ENCODE measurements around the gene KCNQ1OT1. TPM values are rescaled to one million over a fixed set of nuclear protein-coding genes. Genes with fewer than 3 reads are reported as not detected.
A peak's percentile ranks its signal among the peaks of the same experiment; 100 is the strongest.

Gene KCNQ1OT1
- total RNA-seq, 1 donor from 2014 or later: 10.3 TPM

DNA sequence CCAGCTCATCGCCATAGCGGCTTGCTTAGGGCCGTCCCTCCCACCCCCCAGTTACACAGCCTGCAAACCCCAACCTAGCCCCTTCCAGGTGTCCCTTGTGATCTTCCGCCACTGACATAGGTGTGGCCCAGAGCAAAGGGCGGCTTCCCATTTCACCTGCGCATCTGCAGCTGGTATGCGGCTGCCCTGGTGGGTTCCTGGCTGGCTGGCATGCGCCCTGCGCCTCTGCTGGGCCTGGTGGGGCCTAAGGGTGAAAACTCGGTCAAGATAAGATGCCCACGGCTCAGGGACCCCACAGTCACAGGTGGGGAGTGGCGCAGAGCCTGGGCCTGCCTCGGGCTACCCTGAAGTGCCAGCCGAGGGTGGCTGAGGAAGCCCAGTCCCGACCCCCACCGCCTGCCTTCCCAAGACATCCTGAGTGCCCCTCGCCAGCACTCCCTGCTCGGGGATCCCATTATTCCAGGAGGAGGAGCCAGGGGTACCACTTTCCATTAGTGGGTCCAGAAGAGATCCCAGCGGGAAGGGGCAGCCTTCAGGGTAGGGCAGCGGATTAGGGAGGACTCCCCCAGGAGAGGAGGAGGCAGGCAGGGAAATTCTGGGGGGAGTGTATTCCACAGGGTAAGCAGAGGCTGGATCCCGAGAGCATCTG, 36.9 kb upstream of the KCNQ1OT1 start:
- DNase-seq: no peak

DNA sequence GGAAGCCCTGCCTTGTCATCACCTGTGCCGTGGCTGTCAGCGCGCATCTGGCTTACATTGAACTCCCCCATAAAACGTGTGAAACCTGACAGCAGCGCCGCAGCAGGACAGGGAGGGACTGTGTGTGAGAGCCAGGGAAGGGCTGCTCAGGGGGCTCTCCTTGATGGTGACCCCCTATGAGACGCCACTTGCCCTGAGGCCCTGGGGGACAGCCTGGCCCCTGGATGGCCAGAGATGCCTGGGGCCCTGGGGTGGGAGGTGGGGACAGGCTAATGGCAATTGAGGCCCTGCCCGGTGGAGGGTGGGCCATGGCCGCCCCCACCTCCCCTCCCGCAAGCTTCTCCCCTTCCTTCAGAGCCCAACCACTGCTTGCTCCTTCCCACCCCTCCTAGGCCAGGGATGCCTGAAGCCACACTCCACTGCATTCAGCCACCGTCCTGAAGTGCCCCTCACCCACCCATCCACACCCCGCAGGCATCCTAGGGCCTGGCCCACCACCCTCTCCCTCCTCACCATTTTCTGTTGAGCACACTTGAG, 35.3 kb upstream of the KCNQ1OT1 start:
- no peak for DNase-seq

DNA sequence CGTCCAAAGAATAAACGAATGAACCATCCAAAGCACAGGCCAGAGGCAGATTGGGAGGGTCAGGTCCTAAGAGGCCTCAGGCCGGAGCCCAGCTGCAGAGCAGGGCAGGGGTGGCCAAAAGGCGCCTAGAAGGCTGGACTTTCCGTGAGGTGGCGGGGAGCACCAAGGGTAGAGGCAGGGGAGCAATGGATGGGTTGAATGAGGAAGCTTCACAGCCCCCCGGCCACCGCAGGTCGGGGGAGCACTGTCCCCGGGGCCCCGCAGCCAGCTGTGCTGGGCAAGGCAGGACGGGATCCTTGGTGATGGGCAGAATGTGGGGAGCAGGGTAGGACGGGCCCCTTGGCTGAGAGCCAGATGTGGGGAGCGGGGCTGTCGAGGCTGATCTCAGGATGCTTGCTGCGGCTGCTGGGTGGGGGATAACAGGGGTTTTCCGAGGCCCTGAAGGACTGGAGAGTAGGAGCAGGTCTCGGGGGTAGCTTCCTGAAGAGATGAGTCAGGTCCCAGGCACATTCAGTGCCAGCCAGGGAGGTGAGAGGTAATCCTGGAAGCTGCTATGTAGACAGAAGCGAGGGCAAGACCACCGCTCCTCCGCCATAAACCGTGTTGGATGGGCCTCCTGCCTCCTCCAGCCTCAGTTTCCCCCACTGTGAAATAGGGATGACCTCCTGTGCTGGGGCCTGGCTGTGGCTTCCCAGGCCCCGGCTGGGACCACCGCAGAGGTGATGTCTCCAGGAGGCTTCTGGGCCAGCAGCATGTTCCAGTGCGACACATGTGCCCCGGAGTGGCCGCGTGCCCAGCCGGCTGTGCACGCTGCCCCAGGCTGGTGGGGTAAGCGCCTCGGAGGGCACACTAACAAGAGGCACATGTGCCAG, 34.6 kb upstream of the KCNQ1OT1 start:
- DNase-seq: no peak

DNA sequence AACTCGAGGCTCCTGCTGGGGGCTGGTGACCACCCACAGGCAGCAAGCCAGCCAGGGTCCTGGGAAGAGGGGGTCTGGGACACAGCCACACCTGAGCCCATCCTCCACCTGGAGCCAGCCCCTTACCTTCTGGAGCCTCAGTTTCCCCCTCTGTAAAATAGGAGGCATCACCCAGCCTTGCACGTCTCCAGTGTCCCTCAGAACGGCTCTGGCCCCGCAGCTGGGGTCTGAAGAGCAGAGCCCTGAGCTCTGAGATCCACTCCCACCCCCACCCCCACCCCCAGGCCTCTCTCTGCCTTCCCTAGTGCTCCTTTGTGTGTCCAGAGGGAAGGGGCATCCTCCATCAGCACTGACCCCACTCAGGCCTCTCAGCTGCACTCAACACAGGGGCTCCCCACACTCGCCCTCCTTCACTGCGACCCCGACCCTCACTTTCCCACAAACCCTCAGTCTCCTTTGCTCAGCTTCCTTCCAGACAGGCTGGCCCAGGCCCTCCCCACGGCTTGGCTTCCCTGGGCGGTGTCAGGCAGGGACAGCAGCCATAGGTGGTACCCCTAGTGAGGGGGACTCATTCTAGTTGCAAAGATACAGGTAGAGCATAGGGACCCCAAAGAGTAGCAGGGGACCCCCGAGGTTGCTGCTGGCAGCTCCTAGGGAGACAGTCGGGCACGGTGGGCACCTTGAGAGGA, 33.3 kb upstream of the KCNQ1OT1 start:
- no peak for DNase-seq

DNA sequence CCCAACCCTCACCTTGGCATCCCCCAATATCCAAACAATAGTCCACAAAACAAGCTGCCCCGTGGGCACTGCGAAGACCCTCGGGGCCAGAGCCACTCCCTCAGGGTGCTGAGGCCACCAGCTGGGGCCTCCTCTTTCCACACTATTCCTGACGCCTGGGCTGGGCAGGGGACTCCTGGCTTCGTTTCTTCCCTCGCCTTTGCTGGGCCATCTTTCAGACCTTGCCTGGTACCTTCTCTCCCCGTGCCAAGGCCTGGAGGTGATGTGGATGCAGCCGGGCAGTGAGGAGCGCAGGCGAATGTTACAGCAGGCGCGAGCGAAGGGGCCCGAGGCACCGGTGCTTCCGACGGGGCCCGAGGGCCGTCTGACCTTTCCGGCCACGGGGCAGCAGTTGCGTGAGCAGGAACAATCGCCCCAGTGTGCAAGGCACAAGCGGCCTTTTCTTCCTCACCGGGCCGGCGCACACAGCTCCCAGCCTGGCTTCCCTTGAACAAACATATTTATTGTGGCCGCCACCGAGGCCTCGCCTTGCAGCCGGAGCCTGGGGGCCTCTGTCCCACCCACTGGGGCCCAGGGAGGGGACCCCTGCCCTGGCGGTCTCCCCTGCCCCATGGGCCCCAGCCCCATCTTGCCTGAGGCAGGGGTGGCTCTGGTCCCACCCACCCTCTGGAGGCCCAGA, 32.6 kb upstream of the KCNQ1OT1 start:
- DNase-seq: no peak

DNA sequence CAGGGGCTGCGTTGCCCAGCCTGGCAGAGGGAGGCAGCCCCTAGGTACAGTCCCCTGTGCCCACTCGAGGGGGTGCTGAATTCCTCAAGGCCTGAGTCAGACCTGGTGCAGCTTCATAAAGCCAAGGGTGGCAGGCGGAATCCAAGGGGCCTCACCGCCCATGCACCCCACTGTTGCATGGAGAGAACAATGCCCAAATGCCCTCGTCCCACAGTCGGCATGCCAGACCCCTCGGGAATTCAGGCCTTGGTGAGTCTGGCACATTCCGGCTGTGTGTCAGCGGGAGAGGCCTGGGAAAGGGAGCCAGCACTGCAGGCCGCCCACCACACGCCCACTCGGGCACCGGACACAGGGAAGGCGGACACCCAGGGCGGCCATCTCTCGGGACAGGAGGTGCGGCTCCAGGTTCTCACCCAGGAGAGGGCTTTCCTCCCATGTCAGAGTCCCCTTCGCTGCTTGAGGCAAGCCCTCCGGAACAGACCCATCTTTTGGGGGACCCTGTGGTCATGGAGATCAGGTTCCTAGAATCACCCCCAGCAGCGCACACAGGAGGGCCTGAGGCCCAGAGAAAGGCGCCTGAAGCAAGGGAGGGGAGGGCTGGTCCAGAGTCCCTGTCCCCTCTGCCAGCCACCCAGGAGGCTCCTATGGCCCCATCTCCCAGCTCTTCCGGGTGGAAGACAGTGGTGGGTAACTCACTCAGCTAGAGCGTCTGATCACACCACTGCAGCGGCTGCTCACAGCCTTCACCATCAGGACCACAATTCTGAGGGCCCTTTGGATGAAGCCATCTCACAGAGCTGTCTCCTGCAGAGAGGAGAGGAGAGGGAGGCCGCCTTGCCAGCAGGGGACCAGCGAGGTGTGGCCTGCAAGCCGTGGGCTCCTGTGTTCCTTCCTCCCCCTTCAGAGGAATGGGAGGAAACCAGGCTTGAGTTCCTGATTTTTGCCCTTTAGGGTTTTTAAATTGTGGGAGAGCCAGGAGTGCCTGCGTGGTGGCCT, 31.6 kb upstream of the KCNQ1OT1 start:
- no peak for DNase-seq

DNA sequence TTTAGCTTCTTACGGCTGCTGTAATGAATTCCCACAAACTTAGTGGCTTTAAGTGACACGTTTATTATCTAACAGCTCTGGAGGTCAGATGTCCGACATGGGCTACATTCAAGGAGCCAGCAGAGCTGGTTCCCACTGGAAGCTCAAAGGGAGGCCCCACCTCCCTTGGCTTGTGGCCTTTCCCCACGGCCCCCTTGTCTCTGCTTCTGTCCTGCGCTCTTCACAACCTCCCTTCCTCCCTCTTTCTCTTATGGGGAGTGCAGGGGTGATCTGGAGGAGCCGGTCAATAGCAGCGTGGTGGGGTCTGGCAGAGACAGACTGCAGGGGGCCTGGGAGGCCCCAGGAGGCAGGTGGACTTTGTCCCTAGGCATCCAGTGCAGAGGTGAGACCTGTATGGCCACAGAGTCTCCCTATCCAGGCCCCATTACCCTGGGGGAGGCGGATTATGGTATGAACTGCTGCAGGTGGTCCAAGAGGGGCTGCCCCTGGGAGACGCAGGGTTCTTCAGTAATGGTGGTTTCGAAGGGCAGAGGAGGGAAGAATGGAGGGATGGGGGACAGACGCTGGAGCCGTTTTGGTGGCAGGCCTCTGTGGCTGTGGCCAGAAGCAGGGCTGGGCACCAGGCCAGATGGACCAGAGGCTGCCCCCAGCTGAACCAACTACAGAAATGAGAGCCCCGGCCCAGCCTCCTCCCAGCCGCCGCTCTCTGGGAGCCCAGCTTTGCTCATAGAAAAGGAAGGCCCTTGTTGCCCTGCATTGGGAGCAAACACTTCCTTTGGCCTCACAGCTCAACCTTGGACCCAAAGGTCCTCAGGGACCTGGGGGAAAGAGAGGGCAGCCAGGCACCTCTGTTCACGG, 30.7 kb upstream of the KCNQ1OT1 start:
- no peak for DNase-seq

DNA sequence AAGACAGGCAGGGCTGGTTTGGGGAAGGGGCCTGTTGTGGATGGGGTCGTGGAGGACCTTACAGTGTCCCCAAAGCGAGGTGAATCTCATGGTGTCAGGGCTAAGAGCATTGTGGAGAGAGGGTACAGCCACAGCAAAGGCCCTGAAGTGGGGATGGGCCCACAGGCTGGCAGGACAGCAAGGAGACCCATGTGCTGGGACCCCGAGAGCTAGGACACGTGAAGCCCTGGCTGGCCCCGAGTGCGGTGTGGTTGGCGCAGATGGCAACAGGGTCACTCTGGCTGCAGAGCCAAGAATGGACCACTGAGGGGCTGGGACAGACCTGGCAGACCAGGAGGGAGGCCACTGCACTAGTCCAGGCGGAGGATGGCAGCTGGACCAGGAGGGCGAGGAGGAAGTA, 30.0 kb upstream of the KCNQ1OT1 start:
- DNase-seq: no peak

DNA sequence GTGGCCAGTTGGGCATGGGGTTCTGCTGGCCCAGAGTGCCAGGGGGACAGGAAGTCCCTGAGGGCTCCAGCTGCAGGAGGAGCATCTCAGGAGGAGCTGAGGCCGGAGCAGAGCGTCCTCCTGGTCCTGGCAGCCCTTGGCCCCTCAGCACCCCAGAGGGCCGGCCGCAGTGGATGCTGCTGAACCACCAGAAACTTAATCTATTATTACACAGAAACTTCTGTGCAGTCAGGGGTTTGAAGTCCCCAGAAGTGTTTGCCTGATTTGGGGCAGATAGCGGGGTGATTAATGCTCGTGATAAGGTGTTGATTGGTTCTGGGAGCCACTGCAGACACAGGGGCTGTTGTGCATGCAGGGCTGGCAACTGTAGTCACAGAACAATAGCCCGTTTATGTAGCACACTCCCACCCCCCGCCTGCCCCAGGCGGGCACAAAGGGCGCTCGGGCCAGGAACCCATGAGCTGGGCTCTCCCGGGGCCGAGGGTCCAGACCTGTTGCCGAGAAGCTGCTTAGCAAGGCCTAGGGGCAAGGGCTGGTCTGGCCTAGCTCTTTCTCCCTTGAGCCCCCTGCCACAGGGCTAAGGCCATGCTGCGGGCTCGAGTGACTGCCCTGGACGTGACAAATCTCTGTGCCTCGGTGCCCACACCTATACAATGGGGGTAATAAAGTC, 29.0 kb upstream of the KCNQ1OT1 start:
- no peak for DNase-seq

DNA sequence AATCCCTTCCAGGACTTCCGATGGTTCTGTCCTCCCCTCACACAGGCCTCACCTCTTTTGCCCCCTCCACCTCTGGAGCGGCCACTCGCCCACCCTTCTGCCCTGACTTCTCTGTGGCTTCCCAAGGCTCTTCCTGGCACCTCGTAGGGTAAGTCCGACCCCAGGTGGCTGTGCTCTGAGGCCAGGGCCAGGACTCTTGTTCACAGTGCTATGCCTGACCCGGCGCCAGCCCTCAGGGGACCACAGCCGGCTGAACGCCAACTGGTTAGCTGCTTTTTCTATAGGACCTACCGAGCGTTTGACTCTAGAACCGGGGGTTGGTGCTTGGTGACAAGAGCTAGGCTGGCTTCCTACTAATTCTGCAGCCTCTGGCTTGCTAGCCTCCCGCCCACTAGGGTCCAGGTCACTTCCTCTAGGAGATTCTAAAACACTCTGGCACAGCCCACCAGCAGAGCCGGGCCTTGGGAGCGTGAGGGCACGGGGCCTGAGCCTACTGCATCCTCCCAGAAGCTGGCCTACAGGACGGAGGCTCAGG, 28.4 kb upstream of the KCNQ1OT1 start:
- DNase-seq: no peak

DNA sequence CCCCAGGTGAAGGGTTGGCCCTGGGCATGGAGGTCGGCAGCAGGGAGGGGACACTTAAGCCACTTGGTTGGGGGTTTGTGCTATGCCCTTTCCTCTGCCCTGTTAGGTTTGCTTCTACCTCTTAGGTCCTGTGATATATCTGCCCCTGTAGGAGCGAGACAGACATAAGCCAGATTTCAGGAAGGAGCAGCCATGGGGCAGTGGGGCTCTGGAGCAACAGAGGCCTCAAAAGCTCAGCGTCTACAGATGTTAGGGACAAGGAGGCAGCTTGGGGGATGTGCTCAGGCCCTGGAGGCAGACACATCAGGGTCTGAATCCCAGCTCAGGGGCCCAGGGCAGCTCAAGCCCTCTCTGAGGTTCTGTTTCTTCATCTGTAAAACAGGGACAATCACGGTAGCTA, 27.2 kb upstream of the KCNQ1OT1 start:
- no peak for DNase-seq

DNA sequence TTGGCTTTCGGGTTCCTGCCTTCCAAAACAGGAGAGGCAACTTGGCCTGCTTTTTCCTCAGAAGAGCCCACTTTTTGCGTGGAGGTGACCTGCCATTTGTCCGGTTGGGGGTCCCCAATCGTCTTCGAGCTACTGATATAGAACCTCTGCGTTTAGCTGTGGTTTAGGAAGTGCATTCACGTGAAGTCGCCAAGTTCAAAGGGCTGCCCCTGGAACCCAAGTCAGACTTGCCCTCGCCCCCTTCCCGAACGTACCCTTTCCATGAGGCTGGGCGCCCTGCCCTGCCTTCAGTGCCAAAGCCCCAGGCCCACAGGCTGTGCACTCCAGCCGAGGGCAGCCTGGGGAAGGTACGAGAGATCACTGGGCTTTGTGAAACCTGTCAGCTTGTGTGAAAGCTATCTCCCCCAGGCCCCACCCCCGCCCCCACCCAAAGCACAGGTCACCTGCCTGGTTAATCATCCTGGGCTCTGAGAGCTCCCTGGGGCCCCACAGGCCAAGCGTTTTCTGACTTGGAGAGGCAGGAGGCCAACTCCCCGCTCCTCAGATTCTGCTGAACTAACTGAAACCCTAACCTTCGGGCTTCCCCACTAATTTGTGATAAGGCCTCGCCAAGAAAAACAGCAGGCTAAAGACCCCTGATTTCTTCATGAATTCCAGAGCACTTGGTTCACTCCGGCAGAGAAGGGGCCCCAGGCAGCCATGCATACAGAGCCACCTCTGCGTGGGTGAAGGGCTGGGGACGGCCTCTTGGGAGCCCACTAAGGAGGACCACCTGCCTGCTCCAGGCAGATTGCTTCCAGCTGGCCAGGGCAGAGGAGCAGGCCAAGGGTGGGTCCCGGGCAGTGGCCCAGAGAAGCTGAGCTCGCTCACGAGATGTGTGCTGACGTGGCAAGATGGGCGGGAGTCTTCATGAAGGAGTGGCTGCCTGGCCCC, 25.8 kb upstream of the KCNQ1OT1 start:
- peak; percentile 93 for DNase-seq

DNA sequence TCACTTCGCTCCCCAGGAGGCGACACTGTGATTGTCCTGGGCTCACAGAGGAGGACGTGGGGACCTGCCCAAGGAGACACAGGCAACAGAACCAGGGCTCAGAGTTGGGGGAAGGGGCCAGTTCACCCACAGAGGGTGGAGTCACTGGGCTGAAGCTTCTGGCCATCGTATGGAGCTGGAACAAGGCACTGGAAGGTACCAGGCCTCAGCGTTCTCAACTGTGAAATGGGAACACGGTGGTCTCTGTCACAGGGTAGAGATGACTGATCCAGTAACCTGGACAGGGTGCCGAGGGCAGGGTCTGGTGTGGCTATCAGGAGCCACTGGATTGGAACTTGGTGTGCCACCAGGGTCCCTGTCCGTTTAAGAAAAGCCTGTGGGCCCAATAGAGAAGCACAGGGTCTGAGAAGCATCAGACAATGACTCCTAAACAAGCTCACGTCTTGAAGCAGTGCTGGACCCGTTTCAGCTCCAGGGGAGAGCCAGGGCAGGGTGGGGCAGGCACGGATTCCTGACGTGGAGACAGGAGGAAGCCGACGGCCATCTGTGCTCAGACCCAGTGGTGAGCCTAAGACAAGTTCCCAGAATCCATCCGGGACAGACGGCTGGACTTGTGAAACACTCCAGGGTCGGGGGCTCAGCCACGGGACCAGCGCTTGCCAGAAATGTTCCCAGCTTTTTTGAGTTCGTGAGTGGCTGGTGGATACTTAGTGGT, 25.0 kb upstream of the KCNQ1OT1 start:
- peak; percentile 82 for DNase-seq

DNA sequence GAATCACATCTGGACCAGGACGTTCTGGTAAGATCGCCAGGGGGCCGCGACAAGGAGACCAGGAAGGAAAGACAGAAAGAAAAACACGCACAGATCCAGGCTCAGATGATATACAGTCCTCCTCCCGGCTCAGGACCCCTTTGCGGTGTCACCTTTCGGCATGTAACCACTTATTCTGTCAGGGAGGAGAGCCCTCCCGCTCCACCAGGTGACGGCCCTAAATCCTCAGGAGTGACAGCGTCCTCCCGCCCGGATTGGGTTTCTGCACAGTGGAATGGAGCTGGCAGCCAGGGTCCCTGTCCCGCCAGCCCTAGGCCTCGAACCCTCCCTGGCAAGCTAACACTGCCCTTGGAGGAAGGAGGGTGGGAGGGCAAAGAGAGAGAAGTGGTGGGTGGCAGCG, 24.3 kb upstream of the KCNQ1OT1 start:
- peak; percentile 44 for DNase-seq

DNA sequence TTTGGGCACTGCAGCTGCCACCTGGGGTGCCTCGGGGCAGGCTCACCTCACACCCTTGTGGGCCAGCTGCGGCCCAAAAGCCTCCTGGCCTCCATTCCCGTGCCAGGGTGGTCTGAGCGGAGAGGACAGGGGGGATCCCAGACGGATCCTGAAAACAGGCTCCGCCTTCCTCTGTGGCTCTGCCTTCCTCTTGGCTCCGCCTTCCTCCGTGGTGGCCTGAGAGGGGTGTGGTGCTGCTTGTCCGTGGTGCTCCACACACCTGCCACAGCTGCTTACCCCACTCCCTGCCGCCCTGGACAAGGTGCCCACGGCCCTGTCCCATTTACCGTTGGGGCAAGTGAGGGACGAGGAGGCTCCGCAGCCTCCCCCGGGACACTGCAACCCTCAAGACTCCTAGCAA, 23.2 kb upstream of the KCNQ1OT1 start:
- DNase-seq: no peak

DNA sequence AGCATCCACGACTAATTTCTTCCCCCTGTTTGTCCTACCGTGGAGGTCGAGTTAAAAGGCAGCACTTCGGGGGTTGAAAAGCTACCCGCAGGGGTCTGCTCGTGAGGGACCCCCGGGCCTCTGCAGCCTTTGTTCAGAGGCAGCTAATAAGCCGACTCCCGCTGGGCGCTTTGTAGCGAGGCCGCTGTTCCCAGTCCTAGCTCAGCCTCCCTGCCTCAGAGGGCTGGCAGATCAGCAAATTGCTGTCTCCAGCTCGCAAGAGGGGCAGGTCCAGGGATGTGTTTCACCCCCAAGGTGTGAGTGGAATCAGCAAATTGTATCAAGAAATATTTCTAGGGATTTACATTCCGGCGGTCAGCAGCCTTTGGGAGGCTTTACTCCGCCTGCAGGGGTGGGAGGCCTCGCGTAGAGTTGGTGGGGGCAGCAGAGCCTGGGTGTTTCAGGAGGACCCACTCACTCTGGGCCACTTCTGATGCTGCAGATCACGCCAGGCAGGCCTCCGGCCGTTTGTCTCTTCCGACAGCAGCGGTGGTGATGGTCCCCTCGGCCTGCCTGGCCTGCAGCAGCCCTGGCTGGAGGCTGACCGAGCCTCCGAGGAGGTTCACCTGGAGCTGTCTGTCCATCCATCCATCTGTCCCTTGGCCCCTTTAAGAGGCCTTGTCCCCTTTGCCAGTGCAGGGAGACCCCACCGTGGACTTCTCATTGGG, 21.6 kb upstream of the KCNQ1OT1 start:
- no peak for DNase-seq

All from tongue (tissue), 2 donors.